Measurements from ENCODE around the gene CD151. TPM values are rescaled to one million over a fixed set of nuclear protein-coding genes. Genes with fewer than 3 reads are reported as not detected.

Gene CD151
- polyA plus RNA-seq, 1 donor (not counting 4 experiments of a cell fraction or from before 2014, with no cell fraction given), result 434 TPM

DNA sequence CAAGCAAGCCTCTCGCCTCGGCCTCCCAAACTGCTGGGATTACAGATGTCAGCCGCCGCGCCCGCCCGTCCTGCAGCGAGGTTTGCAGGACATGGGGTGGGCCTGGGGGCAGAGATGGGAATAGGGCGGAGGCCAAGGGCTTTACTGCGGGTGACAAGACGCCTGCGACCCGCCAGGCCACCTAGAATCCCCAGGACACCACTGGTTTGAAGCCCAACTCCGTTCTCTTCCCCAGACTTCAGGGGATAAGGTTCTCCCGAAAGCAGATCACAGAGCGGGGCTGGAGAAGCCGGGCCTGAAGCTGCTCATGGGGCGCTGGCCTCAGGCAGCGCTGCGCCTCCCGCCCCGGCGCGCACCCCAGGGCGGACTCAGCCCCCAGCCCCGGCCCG, 9.2 kb downstream of the CD151 start:
- Histone ChIP-seq H3K9ac (ENCODE audit: control insufficient read depth, extremely low read depth, insufficient read depth, low read length) (peak overlapping the region; percentile 90), H3K9me3 (ENCODE audit: control insufficient read depth, low read depth, low read length) (no peaks in the 10 kb centered on the region), H3K36me3 (ENCODE audit: control insufficient read depth in 2 of 2, extremely low read depth in 1 of 2, insufficient read depth in 2 of 2, low read length in 2 of 2) (peaks cover 23 to 30% of the 10 kb centered on the region in 2 experiments), H4K20me1 (ENCODE audit: control insufficient read depth, extremely low read depth, insufficient read depth, low read length) (peaks cover 19% of the 10 kb centered on the region), H3K79me2 (ENCODE audit: control insufficient read depth, insufficient read depth, low read length) (peaks cover 54% of the 10 kb centered on the region), H3K4me1 (ENCODE audit: control insufficient read depth, extremely low read depth, insufficient read depth, low read length) (peaks cover 50% of the 10 kb centered on the region), H2AFZ (ENCODE audit: control insufficient read depth, low read length) (no peak overlapping the region), H3K4me2 (ENCODE audit: control insufficient read depth, extremely low read depth, insufficient read depth, low read depth, low read length) (peak overlapping the region; percentile 82), H3K4me3 (ENCODE audit: control insufficient read depth in 2 of 3, extremely low read depth in 1 of 3, insufficient read depth in 2 of 3, low read depth in 1 of 3, low read length in 3 of 3) (peak overlapping the region; percentile 92 to 96 (median 95)), H3K9me1 (ENCODE audit: control insufficient read depth, extremely low read depth, insufficient read depth, low read length) (peaks cover 6% of the 10 kb centered on the region), H3K27ac (ENCODE audit: control insufficient read depth, insufficient read depth, low read length) (peak overlapping the region; percentile 83), H3K27me3 (ENCODE audit: control insufficient read depth, extremely low read depth, insufficient read depth, low read length) (no peaks in the 10 kb centered on the region)
- FAIRE-seq (no peak), DNase-seq (ENCODE audit: low read depth, low spot score) (no peak)
- TF ChIP-seq EZH2 (IDR thresholded peaks at IDR 0.05; ENCODE audit: low read length), result no peak
- TF ChIP-seq, protein P1, sequence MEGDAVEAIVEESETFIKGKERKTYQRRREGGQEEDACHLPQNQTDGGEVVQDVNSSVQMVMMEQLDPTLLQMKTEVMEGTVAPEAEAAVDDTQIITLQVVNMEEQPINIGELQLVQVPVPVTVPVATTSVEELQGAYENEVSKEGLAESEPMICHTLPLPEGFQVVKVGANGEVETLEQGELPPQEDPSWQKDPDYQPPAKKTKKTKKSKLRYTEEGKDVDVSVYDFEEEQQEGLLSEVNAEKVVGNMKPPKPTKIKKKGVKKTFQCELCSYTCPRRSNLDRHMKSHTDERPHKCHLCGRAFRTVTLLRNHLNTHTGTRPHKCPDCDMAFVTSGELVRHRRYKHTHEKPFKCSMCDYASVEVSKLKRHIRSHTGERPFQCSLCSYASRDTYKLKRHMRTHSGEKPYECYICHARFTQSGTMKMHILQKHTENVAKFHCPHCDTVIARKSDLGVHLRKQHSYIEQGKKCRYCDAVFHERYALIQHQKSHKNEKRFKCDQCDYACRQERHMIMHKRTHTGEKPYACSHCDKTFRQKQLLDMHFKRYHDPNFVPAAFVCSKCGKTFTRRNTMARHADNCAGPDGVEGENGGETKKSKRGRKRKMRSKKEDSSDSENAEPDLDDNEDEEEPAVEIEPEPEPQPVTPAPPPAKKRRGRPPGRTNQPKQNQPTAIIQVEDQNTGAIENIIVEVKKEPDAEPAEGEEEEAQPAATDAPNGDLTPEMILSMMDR (optimal IDR thresholded peaks at IDR 0.05 in 1 of 3, IDR thresholded peaks at IDR 0.05 in 1 of 3, conservative IDR thresholded peaks at IDR 0.05 in 1 of 3; ENCODE audit: extremely low read depth in 1 of 3, insufficient read depth in 2 of 3, low read length in 3 of 3), result no peak
- dilution Hi-C loops (cut with MboI; ENCODE audit: extremely low pct_ligation_motif_present, low sequenced_read_pairs), result no loop called here

DNA sequence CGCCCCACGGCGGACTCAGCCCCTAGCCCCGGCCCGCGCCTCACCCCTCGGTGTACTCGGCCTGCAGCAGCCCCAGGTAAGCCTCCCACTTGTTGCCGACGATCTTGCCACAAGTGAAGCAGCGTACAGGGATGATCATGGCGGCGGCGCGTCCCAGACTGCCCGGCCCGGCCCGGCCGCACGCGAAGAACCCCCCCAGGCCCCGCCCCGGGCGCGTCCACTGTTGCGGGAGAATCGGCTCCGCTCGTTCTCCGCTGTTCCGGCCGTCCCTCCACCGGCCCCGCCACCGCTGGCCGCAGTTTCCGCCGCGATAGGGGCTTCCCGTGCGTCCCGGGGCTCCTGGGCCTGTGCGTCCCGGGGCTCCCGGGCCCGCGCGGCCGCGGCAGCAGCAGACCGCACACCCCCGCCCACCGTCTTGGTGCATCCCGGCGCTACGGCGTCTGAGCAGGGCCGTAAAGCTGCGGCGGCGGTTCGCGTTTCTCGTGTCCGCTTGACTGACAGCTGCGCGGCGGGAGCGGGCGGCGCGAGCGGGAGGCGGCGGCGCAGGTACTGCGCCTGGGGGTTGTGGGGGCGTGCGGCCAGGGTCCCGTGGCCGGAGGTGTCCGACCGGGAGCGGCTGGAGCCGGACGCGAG, 9.7 kb downstream of the CD151 start, which contains the start of the genes POLR2L and TSPAN4:
TSS of gene POLR2L (minus strand) at position 160 of the 633 bp plus-strand sequence. CDS start at position 139, 21 bp downstream.
TSS of gene TSPAN4 (plus strand) at position 483 of the 633 bp plus-strand sequence. CDS start 7,453 bp downstream, outside the sequence.
- FAIRE-seq (no peak), DNase-seq (ENCODE audit: low read depth, low spot score) (no peak)
- H3K79me2 ChIP-seq (ENCODE audit: control insufficient read depth, insufficient read depth, low read length), result peaks cover 53% of the 10 kb centered on the region
- H2AFZ ChIP-seq (ENCODE audit: control insufficient read depth, low read length), result peak within 1 kb of the TSS; percentile 37
- H3K9me3 ChIP-seq (ENCODE audit: control insufficient read depth, low read depth, low read length), result no peaks in the 10 kb centered on the region
- dilution Hi-C loops (cut with MboI; ENCODE audit: extremely low pct_ligation_motif_present, low sequenced_read_pairs), result no loop called here
- H3K4me2 ChIP-seq (ENCODE audit: control insufficient read depth, extremely low read depth, insufficient read depth, low read depth, low read length), result peak within 1 kb of the TSS; percentile 90
- peak within 1 kb of the TSS; percentile 90 for H3K9ac ChIP-seq (ENCODE audit: control insufficient read depth, extremely low read depth, insufficient read depth, low read length)
- peaks cover 17 to 29% of the 10 kb centered on the region in 2 experiments for H3K36me3 ChIP-seq (ENCODE audit: control insufficient read depth in 2 of 2, extremely low read depth in 1 of 2, insufficient read depth in 2 of 2, low read length in 2 of 2)
- peak within 1 kb of the TSS; percentile 92 to 96 (median 95) for H3K4me3 ChIP-seq (ENCODE audit: control insufficient read depth in 2 of 3, extremely low read depth in 1 of 3, insufficient read depth in 2 of 3, low read depth in 1 of 3, low read length in 3 of 3)
- no peak for TF ChIP-seq EZH2 (IDR thresholded peaks at IDR 0.05; ENCODE audit: low read length)
- TF ChIP-seq, protein P1 (optimal IDR thresholded peaks at IDR 0.05 in 1 of 3, IDR thresholded peaks at IDR 0.05 in 1 of 3, conservative IDR thresholded peaks at IDR 0.05 in 1 of 3; ENCODE audit: extremely low read depth in 1 of 3, insufficient read depth in 2 of 3, low read length in 3 of 3), result no peak
- peaks cover 8% of the 10 kb centered on the region for H3K9me1 ChIP-seq (ENCODE audit: control insufficient read depth, extremely low read depth, insufficient read depth, low read length)
- H3K27ac ChIP-seq (ENCODE audit: control insufficient read depth, insufficient read depth, low read length), result peak within 1 kb of the TSS; percentile 83
- peaks cover 54% of the 10 kb centered on the region for H3K4me1 ChIP-seq (ENCODE audit: control insufficient read depth, extremely low read depth, insufficient read depth, low read length)
- H3K27me3 ChIP-seq (ENCODE audit: control insufficient read depth, extremely low read depth, insufficient read depth, low read length), result no peaks in the 10 kb centered on the region
- peaks cover 19% of the 10 kb centered on the region for H4K20me1 ChIP-seq (ENCODE audit: control insufficient read depth, extremely low read depth, insufficient read depth, low read length)
